Measurements from ENCODE around the gene TP53I3. TPM values are rescaled to one million over a fixed set of nuclear protein-coding genes. Genes with fewer than 3 reads are reported as not detected.

Gene TP53I3
- total and polyA plus RNA-seq, 2 of the 4 experiments (the other 2 are of a cell fraction) = 25.5 to 42.2 TPM

- Histone ChIP-seq H3K9me1 (ENCODE audit: insufficient read depth, low read length) (peaks cover 5% of the 10 kb centered on the region; the same call in 1 of the 2 replicates), H2BK20ac (ENCODE audit: low read depth, low read length) (no peak overlapping the region), H3K4me1 (ENCODE audit: control insufficient read depth, insufficient read depth, low read length) (no peaks in the 10 kb centered on the region), H3K18ac (ENCODE audit: low read depth, low read length) (no peak overlapping the region), H3K79me1 (ENCODE audit: low read depth in 1 of 2, low read length in 2 of 2) (peaks cover 10 to 28% of the 10 kb centered on the region in 2 experiments; a peak in 3 of 4 replicates), H3K27ac (ENCODE audit: insufficient read depth, low read length) (no peak overlapping the region), H2BK120ac (ENCODE audit: low read depth, low read length) (no peak overlapping the region), H2BK5ac (ENCODE audit: low read depth, low read length, poor library complexity, severe bottlenecking) (no peak overlapping the region), H4K91ac (ENCODE audit: insufficient read depth, low read depth, low read length) (no peak overlapping the region), H2AFZ (replicated peaks; ENCODE audit: low read length, poor library complexity) (no peak overlapping the region), H2BK15ac (ENCODE audit: low read depth, low read length) (no peak overlapping the region), H2AK9ac (replicated peaks; ENCODE audit: low read depth, low read length, poor library complexity) (no peak overlapping the region), H3K14ac (replicated peaks; ENCODE audit: low read depth, low read length) (no peak overlapping the region), H3K27me3 (ENCODE audit: control insufficient read depth, insufficient read depth, low read length) (no peaks in the 10 kb centered on the region), H3K4ac (ENCODE audit: low read depth, low read length) (no peak overlapping the region), H4K8ac (ENCODE audit: low read depth in 2 of 2, low read length in 2 of 2) (no peak overlapping the region), H4K20me1 (ENCODE audit: insufficient read depth, low read length) (no peaks in the 10 kb centered on the region), H3K23ac (ENCODE audit: low read depth, low read length) (no peak overlapping the region), H2AK5ac (ENCODE audit: low read depth, low read length) (no peak overlapping the region), H4K5ac (ENCODE audit: low read depth, low read length) (no peak overlapping the region), H3K56ac (ENCODE audit: extremely low read depth, insufficient read depth, low read length) (no peak overlapping the region), H3K4me2 (ENCODE audit: low read depth, low read length) (no peak overlapping the region), H3K36me3 (ENCODE audit: control insufficient read depth, insufficient read depth, low read length) (peaks cover 11% of the 10 kb centered on the region), H3K4me3 (ENCODE audit: insufficient read depth, low read depth, low read length) (no peak overlapping the region), H3K9me3 (ENCODE audit: control insufficient read depth, insufficient read depth, low read length) (no peaks in the 10 kb centered on the region), H3K9ac (ENCODE audit: low read depth, low read length) (no peak overlapping the region)
- no peak for DNase-seq
- in situ Hi-C loops (cut with MboI; ENCODE audit: low sequenced_read_pairs) = no loop called here
- intact Hi-C loops (cut with micrococcal nuclease) = loop anchor here (10.0 kb wide), 1 partner anchor 96 kb away; the partner anchor contains the start of gene UBXN2A
- TF ChIP-seq MAZ (IDR thresholded peaks at IDR 0.05; ENCODE audit: borderline replicate concordance, low read depth, low read length) (no peak), CTCF (conservative IDR thresholded peaks at IDR 0.05; ENCODE audit: low read depth, low read length) (no peak), MAFK (IDR thresholded peaks at IDR 0.05; ENCODE audit: low read depth, low read length) (no peak), POLR2A (IDR thresholded peaks at IDR 0.05; ENCODE audit: low read depth, low read length) (no peak), SMC3 (IDR thresholded peaks at IDR 0.05; ENCODE audit: low read depth, low read length) (no peak), BHLHE40 (IDR thresholded peaks at IDR 0.05; ENCODE audit: low read depth, low read length) (no peak), MXI1 (IDR thresholded peaks at IDR 0.05; ENCODE audit: borderline replicate concordance, low read depth, low read length) (no peak), CEBPB (IDR thresholded peaks at IDR 0.05; ENCODE audit: low read depth, low read length) (no peak), RCOR1 (IDR thresholded peaks at IDR 0.05; ENCODE audit: insufficient replicate concordance, low read length) (no peak), FOS (IDR thresholded peaks at IDR 0.05; ENCODE audit: low read depth, low read length) (no peak), CHD1 (IDR thresholded peaks at IDR 0.05; ENCODE audit: low read depth, low read length) (no peak), ELK1 (IDR thresholded peaks at IDR 0.05; ENCODE audit: borderline replicate concordance, low read depth, low read length) (no peak), RFX5 (IDR thresholded peaks at IDR 0.05; ENCODE audit: low read depth, low read length) (no peak)
- ATAC-seq (ENCODE audit: low read depth) = no peak
- CTCF ChIA-PET = no interaction called here
- POLR2A ChIA-PET (ENCODE audit: unreplicated experiment) = no interaction called here
- no TSS peak for BruUV-seq (replicated peaks)
- WGBS, 2 experiments (ENCODE audit: extremely low coverage in 2 of 2, insufficient read length in 1 of 2) = no CpG with 5 or more reads among the region's 4 CpGs
- dilution Hi-C loops (cut with HindIII; ENCODE audit: low sequenced_read_pairs, unreplicated experiment) = no loop called here
Observed at GRCh38 chr2:24040511-24040910, 44.1 kb downstream of the TP53I3 start.
